H1 (cell line): ENCODE data around the gene HJURP. TPM values are rescaled to one million over a fixed set of nuclear protein-coding genes. Genes with fewer than 3 reads are reported as not detected.

Source experiments
- CTCF ChIA-PET: fragments of 300-600 bp; sonication (Branson Sonifier 250); formaldehyde crosslinking; loops from one replicate; lab custom pipeline; 2021; ENCODE audit not compliant: partially characterized antibody; lab: Charles Lee
- POLR2A ChIA-PET: fragments of 300-600 bp; sonication (Branson Sonifier 250); formaldehyde crosslinking; loops from one replicate; lab custom pipeline; 2021; ENCODE audit warnings: inconsistent platforms; ENCODE audit not compliant: partially characterized antibody; lab: Charles Lee
- DNase-seq, 2 experiments: peaks; one replicate each; pipeline versions ENCODE4 v3.0.0 to v3.0.0-alpha.2; 2010 to 2022; ENCODE audit warnings: low spot score in 2 of 2, low read depth in 1 of 2, mixed read lengths in 1 of 2
- FAIRE-seq: peaks from 2 replicates; lab custom pipeline; 2011; peaks lifted over from hg19 to GRCh38; lab: Jason Lieb, UNC
- H2AFZ ChIP-seq: 2 replicates; pipeline ENCODE4 v1.8.1; 2012; ENCODE audit warnings: low read length, inconsistent platforms
- H2AK5ac ChIP-seq: 2 replicates; pipeline ENCODE4 v1.6.1; 2013; ENCODE audit warnings: low read depth, low read length
- H2BK120ac ChIP-seq: replicated peaks from 2 replicates; pipeline ENCODE3; 2013; ENCODE audit warnings: low read depth, low read length, inconsistent platforms
- H2BK12ac ChIP-seq: 2 replicates; pipeline ENCODE4 v1.6.1; 2013; ENCODE audit warnings: low read depth, low read length
- H2BK15ac ChIP-seq: 2 replicates; pipeline ENCODE4 v1.6.1; 2013; ENCODE audit warnings: low read length
- H2BK20ac ChIP-seq: 2 replicates; pipeline ENCODE4 v1.6.1; 2013; ENCODE audit warnings: low read length
- H2BK5ac ChIP-seq: 2 replicates; pipeline ENCODE4 v1.6.1; 2013; ENCODE audit warnings: low read depth, low read length
- H3K14ac ChIP-seq: 2 replicates; pipeline ENCODE4 v1.6.1; 2013; ENCODE audit warnings: inconsistent platforms; ENCODE audit not compliant: insufficient read length
- H3K18ac ChIP-seq: 2 replicates; pipeline ENCODE4 v1.6.1; 2013; ENCODE audit warnings: low read length; ENCODE audit errors: extremely low read depth
- H3K23ac ChIP-seq: 2 replicates; pipeline ENCODE4 v1.6.1; 2013; ENCODE audit warnings: inconsistent platforms; ENCODE audit not compliant: insufficient read length
- H3K23me2 ChIP-seq: 2 replicates; pipeline ENCODE4 v1.6.1; 2013; ENCODE audit warnings: low read depth, low read length
- H3K27ac ChIP-seq: 2 replicates; pipeline ENCODE4 v1.6.1; 2011; ENCODE audit warnings: low read depth, low read length, inconsistent platforms
- H3K27me3 ChIP-seq, 4 experiments: replicated peaks in 1 of 4; 1 replicate in 1 of 4; 2 replicates in 3 of 4; pipeline versions ENCODE4 v1.6.1 to v1.8.1; 2011 to 2013; ENCODE audit warnings: low read length in 3 of 4, mild to moderate bottlenecking in 3 of 4, inconsistent platforms in 2 of 4, mixed read lengths in 2 of 4, moderate library complexity in 1 of 4; ENCODE audit not compliant: control insufficient read depth in 3 of 4, insufficient read depth in 3 of 4; ENCODE audit errors: extremely low read depth in 1 of 4
- H3K36me3 ChIP-seq, 4 experiments: 2 replicates each; pipeline versions ENCODE4 v1.6.1 to v1.8.1; 2011 to 2013; ENCODE audit warnings: mild to moderate bottlenecking in 4 of 4, low read length in 3 of 4, moderate library complexity in 2 of 4, control low read depth in 1 of 4, inconsistent platforms in 1 of 4; ENCODE audit not compliant: insufficient read depth in 4 of 4, control insufficient read depth in 2 of 4
- H3K4ac ChIP-seq: replicated peaks from 2 replicates; pipeline ENCODE3; 2013; ENCODE audit warnings: low read length, low read depth, mixed read lengths, inconsistent platforms; ENCODE audit not compliant: insufficient read length
- H3K4me1 ChIP-seq, 4 experiments: replicated peaks in 1 of 4; 1 replicate in 1 of 4; 2 replicates in 3 of 4; pipeline versions ENCODE4 v1.6.1 to v1.8.1; 2011 to 2013; ENCODE audit warnings: low read length in 3 of 4, inconsistent platforms in 2 of 4, mixed read lengths in 1 of 4; ENCODE audit not compliant: insufficient read depth in 4 of 4, control insufficient read depth in 3 of 4
- H3K4me2 ChIP-seq, 2 experiments: 2 replicates each; pipeline versions ENCODE4 v1.6.1 to v1.8.1; 2011 to 2013; ENCODE audit warnings: low read depth in 2 of 2, low read length in 2 of 2, control low read depth in 1 of 2, inconsistent platforms in 1 of 2, mild to moderate bottlenecking in 1 of 2; ENCODE audit not compliant: insufficient read depth in 1 of 2
- H3K4me3 ChIP-seq, 4 experiments: fragments of 200-600, 300-600 bp in 1 of 4; sonication (generic), shearing (Covaris generic), sonication (Bioruptor Twin) in 1 of 4; 2 replicates each; pipeline versions ENCODE4 v1.5.1 to v1.8.1; 2011 to 2016; ENCODE audit warnings: low read length in 4 of 4, low read depth in 3 of 4, control low read depth in 2 of 4, inconsistent platforms in 2 of 4, mild to moderate bottlenecking in 2 of 4, mixed read lengths in 1 of 4, moderate library complexity in 1 of 4; ENCODE audit not compliant: insufficient read depth in 2 of 4; ENCODE audit errors: extremely low read depth in 1 of 4
- H3K56ac ChIP-seq: replicated peaks from 2 replicates; pipeline ENCODE3; 2013; ENCODE audit warnings: low read depth, mild to moderate bottlenecking, mixed read lengths, low read length, inconsistent platforms; ENCODE audit not compliant: insufficient read length
- H3K79me1 ChIP-seq: 2 replicates; pipeline ENCODE4 v1.6.1; 2013; ENCODE audit warnings: low read depth, low read length, control low read depth
- H3K79me2 ChIP-seq, 2 experiments: 2 replicates each; pipeline versions ENCODE4 v1.6.1 to v1.8.1; 2012 to 2013; ENCODE audit warnings: low read length in 2 of 2, mild to moderate bottlenecking in 2 of 2, inconsistent platforms in 1 of 2; ENCODE audit not compliant: insufficient read depth in 2 of 2, control insufficient read depth in 1 of 2
- H3K9ac ChIP-seq, 4 experiments: replicated peaks in 1 of 4; 1 replicate in 1 of 4; 2 replicates in 3 of 4; pipeline versions ENCODE4 v1.6.1 to v1.8.1; 2011 to 2013; ENCODE audit warnings: low read depth in 3 of 4, low read length in 3 of 4, control low read depth in 2 of 4, mild to moderate bottlenecking in 2 of 4, moderate library complexity in 2 of 4, inconsistent platforms in 1 of 4; ENCODE audit errors: extremely low read depth in 1 of 4
- H3K9me3 ChIP-seq, 2 experiments: 2 replicates each; pipeline versions ENCODE4 v1.6.1 to v1.8.1; 2012 to 2013; ENCODE audit warnings: mild to moderate bottlenecking in 2 of 2, moderate library complexity in 2 of 2, control low read depth in 1 of 2, inconsistent platforms in 1 of 2, low read depth in 1 of 2, low read length in 1 of 2, mixed read lengths in 1 of 2; ENCODE audit not compliant: insufficient read depth in 2 of 2
- H4K20me1 ChIP-seq, 2 experiments: replicated peaks in 1 of 2; 2 replicates each; pipeline versions ENCODE3 to v1.8.1; 2011 to 2013; ENCODE audit warnings: inconsistent platforms in 2 of 2, low read length in 2 of 2, mild to moderate bottlenecking in 1 of 2; ENCODE audit not compliant: insufficient read depth in 2 of 2, control insufficient read depth in 1 of 2
- H4K5ac ChIP-seq: 2 replicates; pipeline ENCODE4 v1.6.1; 2013; ENCODE audit warnings: low read length, low read depth, mixed read lengths, inconsistent platforms; ENCODE audit not compliant: insufficient read length
- H4K8ac ChIP-seq: 2 replicates; pipeline ENCODE4 v1.8.0; 2013; ENCODE audit warnings: mild to moderate bottlenecking, moderate library complexity, low read length, inconsistent platforms; ENCODE audit not compliant: insufficient read depth; ENCODE audit errors: extremely low read depth
- H4K91ac ChIP-seq: replicated peaks from 2 replicates; pipeline ENCODE3; 2013; ENCODE audit warnings: low read length, mixed read lengths, inconsistent platforms; ENCODE audit not compliant: insufficient read length
- BCL11A ChIP-seq, 2 experiments: IDR thresholded peaks; one replicate each; pipeline ENCODE4 v1.6.1; 2011; ENCODE audit warnings: low read depth in 2 of 2, low read length in 2 of 2, mild to moderate bottlenecking in 2 of 2
- CHD1 ChIP-seq: IDR thresholded peaks from 2 replicates; pipeline ENCODE4 v1.6.1; 2012; ENCODE audit warnings: low read depth, low read length, improper control_type of control experiment
- CTBP2 ChIP-seq: IDR thresholded peaks from 2 replicates; pipeline ENCODE4 v1.7.0; 2011; ENCODE audit warnings: borderline replicate concordance, mild to moderate bottlenecking, moderate library complexity, mixed read lengths, low read length; ENCODE audit not compliant: insufficient read depth, insufficient read length
- FOSL1 ChIP-seq: IDR thresholded peaks from 2 replicates; pipeline ENCODE4 v1.6.1; 2011; ENCODE audit warnings: mild to moderate bottlenecking, low read depth, low read length, moderate library complexity; ENCODE audit not compliant: insufficient read depth
- KDM4A ChIP-seq: IDR thresholded peaks from one replicate; pipeline ENCODE4 v1.7.1; 2012; ENCODE audit warnings: low read depth, mild to moderate bottlenecking, moderate library complexity, low read length, inconsistent platforms; ENCODE audit not compliant: severe bottlenecking
- PHF8 ChIP-seq: fragments of 200-600 bp; sonication (generic); conservative IDR thresholded peaks from 2 replicates; pipeline ENCODE4 v1.7.1; 2012; ENCODE audit warnings: low read depth, mild to moderate bottlenecking, inconsistent platforms, low read length, moderate library complexity
- POU5F1 ChIP-seq: IDR thresholded peaks from 2 replicates; pipeline ENCODE4 v1.6.1; 2011; ENCODE audit warnings: low read depth, mild to moderate bottlenecking, low read length, moderate library complexity
- RAD21 ChIP-seq, 2 experiments: IDR thresholded peaks in 1 of 2; conservative IDR thresholded peaks in 1 of 2; 2 replicates each; pipeline ENCODE4 v1.6.1; 2011; ENCODE audit warnings: low read depth in 2 of 2, low read length in 2 of 2, improper control_type of control experiment in 1 of 2, inconsistent platforms in 1 of 2, mild to moderate bottlenecking in 1 of 2, moderate library complexity in 1 of 2
- TBP ChIP-seq: IDR thresholded peaks from 2 replicates; pipeline ENCODE4 v1.6.1; 2011; ENCODE audit warnings: low read depth, low read length, improper control_type of control experiment
- TEAD4 ChIP-seq: IDR thresholded peaks from 2 replicates; pipeline ENCODE4 v1.6.1; 2012; ENCODE audit warnings: low read depth, low read length, inconsistent platforms, mixed read lengths
- ZNF274 ChIP-seq: IDR thresholded peaks from 2 replicates; pipeline ENCODE4 v1.7.0; 2012; ENCODE audit warnings: low read length, borderline replicate concordance; ENCODE audit errors: extremely low read depth
- WGBS, 2 experiments: shearing (Covaris generic) in 1 of 2; methylation state at CpG; one replicate each; pipeline versions ENCODE4 v1.1.6 to v1.1.7; 2013 to 2015; ENCODE audit warnings: low lambda C conversion rate in 2 of 2, mixed read lengths in 2 of 2, inconsistent platforms in 1 of 2, low coverage in 1 of 2, missing lambda C conversion rate in 1 of 2; ENCODE audit not compliant: insufficient replicate concordance in 2 of 2, insufficient coverage in 1 of 2, insufficient read length in 1 of 2; ENCODE audit errors: extremely low coverage in 1 of 2, missing lambda C conversion rate in 1 of 2; 5-methylcytosine and 5-hydroxymethylcytosine counted together
- polyA plus RNA-seq, 7 experiments: library from polyadenylated mRNA; depleted of rRNA in 3 of 7; stranded (reverse) in 5 of 7; unstranded in 2 of 7; fragments of >200 nt in 5 of 7; fragments of 200-250 nt in 2 of 7; gene quantifications; 1 replicate in 5 of 7; 2 replicates in 1 of 7; 4 replicates in 1 of 7; pipeline versions ENCODE4 v1.2.1 to v1.2.3, GENCODE V29; 2011 to 2013; ENCODE audit warnings: missing spikeins in 2 of 7, mixed read lengths in 2 of 7
- total RNA-seq: library from RNA; stranded (reverse); fragmentation: NEBNext Ultra II Directional; extraction: Animal tissue kit (Norgen Biotek cat#: 25700); gene quantifications from 2 replicates; pipeline ENCODE4 v1.2.1, GENCODE V29; 2021

The HJURP gene
- total and polyA plus RNA-seq, 2 of the 8 experiments (the other 6 are each of a cell fraction or from before 2014, with no cell fraction given), result 49.3 to 60.5 TPM

DNA sequence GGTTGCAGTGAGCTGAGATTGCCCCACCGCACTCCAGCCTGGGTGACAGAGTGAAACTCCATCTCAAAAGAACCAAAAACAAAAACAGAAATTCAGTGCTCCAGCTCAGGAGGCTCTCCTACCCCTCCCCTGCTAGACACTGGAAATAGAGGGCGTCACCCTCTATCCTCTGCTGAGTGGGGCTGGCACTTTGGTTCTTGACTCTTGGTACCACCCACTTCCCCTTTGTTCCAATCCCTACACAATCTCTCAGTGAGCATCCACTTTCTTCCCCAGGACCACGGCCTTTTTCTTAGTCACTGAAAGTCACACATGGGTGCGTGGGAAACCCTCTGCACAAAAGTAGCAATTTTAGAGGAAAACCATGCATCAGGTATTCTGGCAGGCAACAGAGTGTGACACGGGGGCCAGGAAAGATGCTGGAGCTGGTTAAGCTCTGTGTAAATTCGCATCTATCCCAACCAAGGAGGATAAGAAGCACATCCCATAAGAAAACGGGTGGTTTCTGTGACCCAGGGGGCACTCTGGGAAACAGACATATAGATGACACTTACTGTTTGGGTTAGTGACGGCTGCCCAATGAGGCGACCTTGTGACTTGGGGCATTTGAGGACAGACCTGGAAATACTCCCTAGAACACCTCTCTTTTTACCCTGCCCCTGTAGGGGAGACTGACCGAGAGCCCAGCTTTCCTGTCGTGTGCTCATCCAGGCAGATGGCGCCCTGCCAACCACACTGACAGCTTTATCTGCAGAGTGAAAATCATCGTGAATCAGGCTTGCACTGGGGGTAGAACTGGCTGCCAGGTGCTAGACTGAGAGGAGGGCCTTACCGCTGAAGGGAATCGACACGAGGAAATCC lies 7.7 kb downstream of the HJURP start:
- Histone ChIP-seq H2BK20ac (no peak overlapping the region), H2BK120ac (no peak overlapping the region), H3K9me3 (no peaks in the 10 kb centered on the region), H3K79me2 (peaks cover 6 to 46% of the 10 kb centered on the region in 2 experiments), H3K27me3 (no peaks in the 10 kb centered on the region), H2BK5ac (no peak overlapping the region), H3K14ac (no peak overlapping the region), H3K27ac (no peak overlapping the region), H4K91ac (no peak overlapping the region), H3K18ac (no peak overlapping the region), H3K4me2 (no peak overlapping the region), H3K79me1 (no peaks in the 10 kb centered on the region; the same call in 1 of the 2 replicates), H2BK15ac (no peak overlapping the region), H3K4me1 (no peaks in the 10 kb centered on the region), H3K9ac (no peak overlapping the region), H3K23me2 (no peaks in the 10 kb centered on the region), H3K4ac (no peak overlapping the region), H3K56ac (no peak overlapping the region), H3K36me3 (peaks cover 67 to 99% (median 88%) of the 10 kb centered on the region in 4 experiments), H3K23ac (no peak overlapping the region), H4K5ac (no peak overlapping the region), H4K20me1 (peaks cover 11 to 22% of the 10 kb centered on the region in 2 experiments), H2AFZ (no peak overlapping the region), H2BK12ac (no peak overlapping the region), H2AK5ac (no peak overlapping the region), H4K8ac (no peak overlapping the region), H3K4me3 (no peak overlapping the region)
- POLR2A ChIA-PET, result interaction anchor here (1.9 kb wide), 1 partner anchor 9 kb away, joined by 4 read pairs; no protein-coding TSS in a partner anchor
- DNase-seq, result no peak
- CTCF ChIA-PET, result interaction anchor here (0.7 to 2.7 kb wide), 3 partner anchors 11 to 403 kb away, joined by 3 to 11 read pairs (median 4); no protein-coding TSS in a partner anchor
- 88% methylated on average over 16 of the region's 16 CpGs; no CpG with 5 or more reads in 1 of the 2 experiments for whole genome bisulfite sequencing, 2 experiments
- TF ChIP-seq BCL11A (IDR thresholded peaks at IDR 0.05; ENCODE audit: low read depth in 2 of 2, low read length in 2 of 2), result no peak
- TF ChIP-seq CTBP2, result no peak
- no peak for TF ChIP-seq KDM4A
- no peak for TF ChIP-seq CHD1
- no peak for TF ChIP-seq TBP
- TF ChIP-seq POU5F1, result no peak
- TF ChIP-seq TEAD4, result no peak
- no peak for TF ChIP-seq ZNF274
- no peak for TF ChIP-seq PHF8
- no peak for TF ChIP-seq RAD21 (IDR thresholded peaks at IDR 0.05 in 1 of 2, conservative IDR thresholded peaks at IDR 0.05 in 1 of 2; ENCODE audit: low read depth in 2 of 2, low read length in 2 of 2)
- TF ChIP-seq FOSL1, result no peak
- FAIRE-seq, result no peak
